HG02610 (cell line): ENCODE results near the gene KIF26B.

Source experiments
- ATAC-seq: cut with Tn5 transposase; IDR thresholded peaks from one replicate; pipeline ENCODE4 v1.9.1; 2021; ENCODE audit warnings: mild to moderate bottlenecking, moderate library complexity; ENCODE audit not compliant: unreplicated experiment

The KIF26B gene

DNA sequence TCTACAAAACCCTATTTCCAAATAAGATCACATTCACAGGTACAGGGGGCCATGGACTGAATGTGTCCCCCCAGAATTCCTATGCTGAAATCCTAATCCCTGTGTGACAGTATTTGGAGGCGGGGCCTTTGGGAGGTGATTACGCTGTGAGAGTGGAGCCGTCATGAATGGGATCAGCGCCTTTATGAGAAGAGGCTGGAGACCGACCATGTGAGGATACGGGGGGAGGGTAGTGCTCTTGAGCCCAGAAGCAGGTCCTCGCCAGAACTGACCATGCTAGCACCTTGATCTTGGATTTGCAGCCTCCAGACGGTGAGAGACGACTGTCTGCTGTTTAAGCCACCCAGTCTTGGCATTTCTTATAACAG, 23.8 kb upstream of the KIF26B start:
- no peak for ATAC-seq

DNA sequence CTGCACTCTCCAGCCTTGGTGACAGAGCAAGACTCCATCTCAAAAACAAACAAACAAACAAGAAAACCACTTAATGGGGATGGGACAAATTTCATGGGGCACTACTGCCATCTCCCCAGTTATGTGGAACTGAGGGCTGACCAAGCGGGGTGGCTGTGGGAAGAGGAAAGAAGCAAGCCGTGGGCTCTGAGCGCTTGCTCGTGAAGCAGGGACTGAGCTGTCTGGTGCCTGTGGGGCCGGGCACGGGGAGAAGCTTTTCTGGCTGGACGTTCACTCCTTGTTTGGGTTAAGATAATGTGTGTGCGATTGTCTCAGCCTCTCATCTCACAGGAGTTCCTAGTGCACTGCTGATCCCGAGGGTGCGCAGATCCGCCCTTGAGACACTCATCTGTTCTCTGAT, 22.0 kb upstream of the KIF26B start:
- ATAC-seq: no peak

DNA sequence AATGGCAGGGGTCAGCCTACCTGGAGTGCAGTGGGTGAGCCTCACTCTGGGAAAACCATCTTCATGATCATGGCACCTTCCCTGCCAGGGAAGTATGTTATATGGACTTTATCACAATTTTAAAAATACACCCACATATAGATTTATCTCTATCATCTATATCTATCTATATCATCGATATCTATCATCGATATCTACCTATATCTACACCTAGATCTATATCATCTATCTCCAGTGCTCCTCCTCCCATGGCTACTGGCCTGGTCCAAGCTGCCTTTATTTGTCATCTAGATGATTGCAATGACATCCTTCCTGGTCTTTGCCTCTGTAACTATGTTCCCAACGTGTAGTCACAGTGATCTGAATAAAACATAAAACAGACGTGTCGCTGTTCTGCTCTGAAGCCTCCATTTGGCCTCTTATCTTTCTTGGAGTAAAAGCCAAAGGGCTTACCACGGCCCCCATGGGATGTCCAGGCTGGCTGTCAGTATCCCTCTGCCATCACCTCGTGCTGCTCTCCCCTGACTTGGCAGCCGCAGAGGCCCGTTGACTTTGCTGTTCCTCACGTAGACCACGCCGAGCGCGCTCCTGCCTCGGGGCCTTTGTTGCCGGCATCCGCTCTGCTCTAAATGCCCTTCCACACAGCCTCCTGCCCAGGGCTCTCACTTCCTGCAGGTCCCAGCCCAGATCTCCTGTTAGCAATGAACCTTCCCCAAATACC, 20.6 kb upstream of the KIF26B start:
- no peak for ATAC-seq

DNA sequence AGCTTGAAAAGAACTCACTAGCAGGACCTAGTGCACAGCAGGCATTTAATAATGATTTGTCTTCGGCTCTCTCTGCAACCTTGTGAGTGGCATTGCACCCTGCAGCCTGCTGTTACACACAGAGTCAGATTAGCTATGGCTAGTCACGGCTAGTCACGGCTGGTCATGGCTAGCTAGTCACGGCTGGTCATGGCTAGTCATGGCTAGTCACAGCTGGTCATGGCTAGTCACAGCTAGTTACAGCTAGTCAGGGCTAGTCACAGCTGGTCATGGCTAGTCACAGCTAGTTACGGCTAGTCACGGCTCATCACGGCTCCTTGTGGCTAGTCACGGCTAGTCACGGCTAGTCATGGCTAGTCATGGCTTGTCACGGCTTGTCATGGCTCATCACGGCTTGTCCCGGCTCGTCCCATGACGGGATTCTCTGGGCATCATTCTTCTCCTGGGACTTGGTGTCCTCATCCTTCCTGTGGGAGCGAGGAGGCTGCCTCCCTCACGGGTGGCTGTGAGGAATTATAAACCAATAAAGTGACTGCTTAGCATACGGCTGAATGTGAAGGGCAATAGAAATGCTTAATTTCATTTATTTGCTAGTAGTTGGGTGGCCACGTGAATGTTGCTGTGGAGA, 12.5 kb upstream of the KIF26B start:
- ATAC-seq: no peak

DNA sequence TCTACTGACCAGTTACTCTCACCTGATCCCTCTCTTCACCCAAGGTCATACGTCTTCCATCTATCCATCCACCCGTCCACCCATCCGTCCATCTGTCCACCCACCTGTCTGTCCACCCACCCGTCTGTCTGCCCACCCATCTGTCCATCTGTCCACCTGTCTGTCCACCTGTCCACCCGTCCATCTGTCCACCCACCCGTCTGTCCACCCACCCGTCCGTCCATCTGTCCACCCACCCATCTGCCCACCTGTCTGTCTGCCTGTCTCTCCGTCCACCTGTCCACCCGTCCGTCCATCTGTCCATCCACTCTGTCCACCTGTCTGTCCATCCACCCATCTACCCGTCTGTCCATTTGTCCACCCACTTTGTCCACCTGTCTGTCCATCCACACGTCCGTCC, 11.8 kb upstream of the KIF26B start:
- no peak for ATAC-seq

DNA sequence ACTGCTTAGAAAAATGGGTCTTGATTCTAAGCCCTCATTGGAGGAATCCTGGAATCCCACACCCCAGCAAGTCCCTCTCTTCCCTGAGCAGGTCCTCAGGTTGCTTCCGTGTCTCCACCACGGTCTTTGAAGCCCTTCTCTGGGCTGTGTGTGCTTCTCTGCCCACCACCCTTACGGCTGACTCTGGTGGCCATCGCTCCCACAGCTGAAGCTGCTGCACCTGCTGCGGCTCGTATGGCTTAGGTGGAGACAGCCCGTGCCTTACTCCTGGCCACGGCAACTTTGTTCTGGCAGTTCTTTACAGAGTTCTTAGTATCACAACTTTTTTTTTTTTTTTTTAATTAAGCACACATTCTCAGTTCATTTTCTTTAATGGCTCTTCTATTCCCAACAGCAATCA, 10.9 kb upstream of the KIF26B start:
- ATAC-seq: no peak

DNA sequence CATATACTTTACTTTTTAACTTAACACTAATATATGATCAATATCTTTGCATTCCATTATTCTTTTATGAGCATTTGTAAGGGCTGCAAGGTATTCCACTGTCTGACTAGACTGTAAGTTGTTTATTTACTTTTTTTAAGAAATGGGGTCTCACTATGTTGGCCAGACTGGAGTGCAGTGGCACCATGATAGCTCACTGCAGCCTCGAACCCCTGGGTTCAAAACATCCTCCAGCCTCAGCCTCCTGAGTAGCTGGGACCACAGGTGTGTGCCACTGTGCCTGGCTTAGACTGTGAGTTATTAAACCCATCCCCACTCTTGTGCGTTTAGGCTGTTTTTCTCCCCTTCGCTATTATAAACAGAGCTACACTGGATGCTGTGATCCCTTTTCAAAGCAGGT, 6.7 kb upstream of the KIF26B start:
- no peak for ATAC-seq

DNA sequence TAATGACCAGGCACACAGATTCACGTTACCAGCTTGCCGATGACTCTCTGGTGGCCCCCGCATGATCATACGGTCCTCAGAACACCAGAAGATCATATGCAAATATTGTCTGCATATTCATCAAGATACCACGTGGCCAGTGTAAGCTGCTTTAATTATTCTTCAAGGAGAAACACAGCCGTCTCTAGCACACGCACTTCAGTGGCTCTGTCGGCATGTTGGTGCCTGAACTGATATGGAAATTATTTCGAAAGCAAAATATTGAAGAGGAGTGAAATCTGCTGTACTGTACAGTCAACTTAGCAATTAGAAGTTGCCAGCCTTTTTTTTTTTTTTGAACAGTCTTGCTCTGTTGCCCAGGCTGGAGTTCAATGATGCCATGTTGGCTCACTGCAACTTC, 5.9 kb upstream of the KIF26B start:
- no peak for ATAC-seq

DNA sequence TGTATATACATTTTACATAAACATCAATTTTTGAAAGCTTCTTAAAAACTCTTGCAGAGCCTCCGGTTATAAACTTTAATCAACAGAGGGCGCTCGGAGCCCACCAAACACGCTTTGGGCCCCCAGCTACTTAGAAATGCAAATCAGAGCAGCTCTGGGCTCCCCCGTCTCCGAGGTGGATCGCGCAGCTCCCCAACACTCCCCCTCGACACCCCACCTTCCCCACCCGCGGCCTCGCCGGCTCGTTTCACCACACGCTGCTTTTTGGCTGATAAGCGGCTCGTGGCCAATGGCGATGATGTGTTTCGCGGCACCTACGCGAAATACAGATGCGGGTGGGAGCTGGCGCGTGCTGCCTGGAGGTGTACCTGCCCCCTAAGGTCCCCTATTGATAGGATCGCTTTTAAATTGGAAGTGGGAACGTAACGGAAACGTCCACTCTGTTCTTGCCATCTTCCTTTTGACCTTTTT, 1.7 kb upstream of the KIF26B start:
- no peak for ATAC-seq

DNA sequence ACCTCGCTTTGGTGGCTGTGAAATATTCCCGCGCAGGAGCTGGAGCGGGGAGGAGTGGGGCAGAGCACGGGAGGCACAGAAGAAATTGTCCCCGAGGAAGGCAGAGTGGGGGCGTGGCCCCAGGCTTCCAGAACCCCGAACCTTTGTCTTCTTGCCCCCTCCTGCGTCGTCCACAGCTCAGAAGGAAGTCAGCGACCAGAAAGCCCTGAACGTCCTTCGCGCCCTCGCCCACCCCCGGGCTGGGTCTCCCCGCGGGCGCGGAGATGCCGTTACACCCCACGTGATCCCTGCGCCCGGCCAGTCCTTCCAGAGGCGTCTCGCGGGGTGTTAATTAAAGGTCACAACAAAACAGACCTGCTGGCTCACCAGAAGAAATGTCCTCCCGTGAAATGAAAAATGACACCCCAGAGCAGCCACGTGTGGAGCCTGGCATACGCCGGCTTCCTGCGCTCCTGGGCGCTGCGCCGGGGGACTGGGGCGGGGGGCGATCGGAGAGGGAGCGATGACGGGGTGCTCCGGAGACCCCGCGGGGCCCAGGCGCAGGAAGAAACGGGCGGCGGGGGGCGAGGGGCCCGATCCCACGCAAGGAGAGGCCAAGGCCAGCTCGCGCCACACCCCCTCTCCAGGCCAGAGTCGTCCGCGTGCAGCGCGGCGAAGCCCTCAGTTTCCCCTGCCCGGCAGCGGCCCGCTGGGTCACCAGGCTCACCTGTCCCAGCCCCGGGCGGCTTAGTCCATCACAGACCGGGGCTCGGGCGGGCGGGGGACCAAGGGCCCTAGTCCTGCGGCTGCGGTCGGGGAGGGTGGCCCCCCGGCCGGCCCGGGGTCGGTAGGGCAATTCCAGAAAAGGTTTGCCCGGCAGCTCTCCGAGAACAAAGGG, 995 bp upstream of the KIF26B start:
- ATAC-seq: no peak

DNA sequence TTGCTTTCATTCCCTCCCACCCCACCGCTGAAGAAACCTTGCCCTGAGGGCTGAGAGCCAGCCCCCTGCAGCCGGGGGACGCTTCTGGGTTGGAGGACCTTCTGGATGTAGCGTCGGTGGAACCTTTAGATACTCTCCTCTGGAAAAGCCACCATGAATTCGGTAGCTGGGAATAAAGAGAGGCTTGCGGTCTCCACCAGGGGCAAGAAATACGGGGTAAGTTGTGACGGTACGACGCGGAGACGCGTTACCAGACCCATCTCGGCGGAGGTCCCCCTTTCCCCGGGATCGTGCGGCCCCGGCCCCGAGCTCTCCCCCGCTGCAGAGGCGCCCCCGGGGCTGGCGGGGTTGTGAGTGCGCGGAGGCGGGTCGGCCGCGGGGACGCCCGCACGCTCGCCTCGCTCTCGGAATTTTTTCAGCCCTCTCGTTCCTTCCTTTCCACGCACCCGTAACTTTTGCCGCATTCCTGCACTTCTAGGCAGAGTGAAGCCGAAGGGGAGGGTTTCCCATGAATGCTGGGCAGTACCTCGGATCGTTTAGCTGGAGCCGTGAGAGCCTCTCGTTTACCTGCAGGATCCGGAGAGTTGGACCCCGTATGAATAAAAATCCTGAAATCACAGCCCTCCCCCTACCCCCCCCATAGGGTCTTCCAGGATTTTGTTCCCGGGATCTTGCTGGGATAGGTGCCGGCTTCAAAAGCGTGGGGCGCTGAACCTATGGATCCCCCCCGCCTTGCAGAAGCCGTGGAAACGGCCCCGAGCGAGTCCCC, 671 bp downstream of the KIF26B start:
- no peak for ATAC-seq

DNA sequence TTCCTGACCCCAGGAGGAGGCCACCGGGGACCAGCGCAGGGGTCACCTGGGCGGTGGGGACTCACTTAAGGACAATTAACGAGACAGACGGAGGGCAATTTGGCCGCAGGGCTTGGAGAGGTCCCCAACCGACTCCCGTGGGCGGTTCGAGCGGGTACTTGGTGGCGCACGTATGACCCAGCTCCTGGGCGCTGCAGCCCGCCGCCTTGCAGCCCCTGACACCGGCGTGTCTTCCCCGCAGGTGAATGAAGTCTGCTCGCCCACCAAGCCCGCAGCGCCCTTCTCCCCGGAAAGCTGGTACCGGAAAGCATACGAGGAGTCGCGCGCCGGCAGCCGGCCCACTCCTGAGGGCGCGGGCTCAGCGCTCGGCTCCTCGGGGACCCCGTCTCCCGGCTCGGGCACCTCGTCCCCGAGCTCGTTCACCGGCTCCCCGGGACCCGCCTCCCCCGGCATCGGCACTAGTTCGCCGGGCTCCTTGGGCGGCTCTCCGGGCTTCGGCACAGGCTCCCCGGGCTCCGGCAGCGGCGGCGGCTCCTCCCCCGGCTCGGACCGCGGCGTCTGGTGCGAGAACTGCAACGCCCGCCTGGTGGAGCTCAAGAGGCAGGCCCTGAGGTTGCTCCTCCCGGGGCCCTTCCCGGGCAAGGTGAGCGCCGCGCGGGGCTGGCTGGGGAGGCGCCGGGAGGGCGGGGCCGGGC, 1.4 kb downstream of the KIF26B start:
- ATAC-seq: peak; percentile 89

DNA sequence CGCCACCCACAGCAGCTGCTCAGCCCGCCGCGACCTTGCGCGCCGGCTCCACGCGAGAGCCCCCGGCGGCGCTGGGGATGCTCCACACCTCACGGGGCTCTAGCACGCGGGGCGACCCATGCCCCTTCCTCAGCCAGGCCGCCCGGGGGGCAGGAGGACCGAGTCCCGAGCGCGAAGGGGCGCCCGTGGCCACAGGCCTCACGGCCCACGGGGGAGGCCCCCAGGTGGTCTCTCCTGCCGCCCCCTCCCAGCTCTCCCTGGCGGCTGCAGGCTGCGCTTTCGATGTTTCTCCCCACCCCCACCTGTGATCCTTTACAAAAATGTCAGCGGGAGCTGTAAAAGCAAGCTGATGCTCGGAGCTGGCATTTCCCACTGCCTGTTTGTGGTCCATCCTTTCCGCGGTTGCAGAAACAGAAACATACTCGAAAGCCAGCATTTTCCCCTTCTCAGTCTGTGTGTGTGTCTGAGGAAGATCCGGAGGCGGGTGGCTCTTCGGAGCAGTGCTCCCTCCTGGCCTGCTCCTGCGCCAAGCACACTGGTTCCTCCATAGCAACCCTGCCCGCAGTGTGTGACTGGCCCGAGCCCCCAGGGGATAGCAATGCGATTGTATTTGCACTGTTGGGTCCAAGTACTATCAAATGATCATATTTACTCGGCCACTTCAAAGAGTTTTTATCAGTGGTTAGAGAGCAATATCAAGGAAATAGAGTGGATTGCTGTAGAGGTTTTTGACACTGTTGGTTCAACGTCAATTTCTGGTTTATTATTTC, 2.1 kb downstream of the KIF26B start:
- ATAC-seq: no peak

DNA sequence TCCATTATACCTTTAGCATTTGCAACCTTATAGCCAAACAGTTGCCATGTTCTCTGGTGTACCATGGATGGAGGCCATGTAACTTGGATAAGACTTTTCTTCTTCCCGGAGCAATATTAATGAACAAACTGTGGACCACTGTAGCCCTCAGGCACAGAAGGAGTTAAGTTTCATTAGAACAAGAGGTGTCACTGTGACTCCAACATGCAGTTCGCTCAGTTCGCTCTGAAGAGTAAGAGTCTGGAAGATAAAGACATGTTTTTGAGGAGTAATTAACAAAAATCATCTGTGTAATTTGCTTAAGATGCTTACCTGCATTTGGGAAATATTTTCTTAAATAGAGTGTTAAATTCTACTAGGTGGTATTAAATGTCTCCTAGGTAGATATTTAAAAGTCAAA, 4.1 kb downstream of the KIF26B start:
- no peak for ATAC-seq

DNA sequence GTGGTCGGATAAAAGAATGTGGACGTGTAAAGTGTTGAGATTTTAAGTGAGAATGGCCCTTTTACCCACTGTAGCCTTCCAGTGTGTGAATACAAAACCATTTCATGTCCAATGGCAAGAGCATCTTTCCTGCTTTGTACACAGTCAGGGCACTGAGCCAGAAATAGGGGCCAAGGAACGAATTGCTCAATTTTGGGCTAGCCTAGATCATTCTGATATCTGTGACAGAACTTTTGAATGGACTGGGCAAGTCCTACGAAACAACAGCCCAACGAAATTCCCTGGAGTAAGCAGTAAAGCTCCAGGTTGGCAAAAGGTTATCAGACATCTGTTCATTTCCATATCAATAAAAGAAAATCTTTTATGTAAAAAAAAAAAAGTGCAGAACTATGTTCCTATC, 5.5 kb downstream of the KIF26B start:
- ATAC-seq: no peak

DNA sequence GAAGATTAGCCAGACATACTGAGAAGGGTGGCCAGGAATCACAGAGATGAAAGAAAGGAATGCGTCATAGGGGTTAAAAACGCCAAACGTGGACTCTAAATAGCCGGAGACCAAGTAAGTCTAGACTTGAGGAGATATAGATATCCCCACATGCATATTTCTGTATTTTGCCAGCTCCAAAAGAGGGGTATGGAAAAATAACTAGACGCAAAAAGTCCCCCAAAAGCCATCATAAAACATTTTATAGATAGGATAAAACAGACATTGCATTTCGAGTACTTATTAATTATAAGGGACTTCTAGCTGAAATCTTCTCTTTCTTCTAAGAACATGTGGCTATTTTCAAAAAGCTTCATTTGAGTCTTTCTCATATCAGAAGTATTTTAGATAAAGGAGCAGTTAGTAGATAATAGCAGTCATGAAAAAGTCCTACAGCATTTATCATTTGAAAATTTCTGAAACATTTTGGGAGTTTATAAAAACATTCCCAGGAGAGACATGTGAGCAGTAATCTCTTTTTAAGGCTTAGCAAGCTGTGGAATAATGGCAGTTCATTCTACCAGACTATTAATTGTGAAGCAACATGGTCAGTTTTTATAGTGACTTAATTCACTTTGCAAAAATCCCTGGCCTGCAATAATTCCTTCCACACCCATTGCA, 6.1 kb downstream of the KIF26B start:
- no peak for ATAC-seq

DNA sequence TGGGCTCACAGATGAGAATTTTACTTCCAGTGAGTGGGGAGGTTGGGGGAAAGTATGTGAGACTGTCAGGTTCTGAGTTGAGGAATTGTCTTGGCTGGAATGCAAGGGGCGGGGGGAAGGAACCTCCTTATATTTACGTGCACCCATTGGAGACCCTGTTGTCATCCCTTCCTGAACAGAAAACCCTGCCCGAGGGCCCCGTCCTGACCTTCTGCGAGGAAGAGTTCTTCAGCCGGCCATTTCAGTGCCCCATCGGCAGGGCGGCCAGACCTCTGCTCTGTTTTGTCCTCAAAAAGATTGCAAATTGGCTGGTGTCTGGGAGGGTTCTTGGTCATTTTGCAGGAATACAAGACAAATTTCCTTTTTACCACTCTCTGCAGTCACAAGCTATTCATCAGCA, 7.1 kb downstream of the KIF26B start:
- no peak for ATAC-seq

DNA sequence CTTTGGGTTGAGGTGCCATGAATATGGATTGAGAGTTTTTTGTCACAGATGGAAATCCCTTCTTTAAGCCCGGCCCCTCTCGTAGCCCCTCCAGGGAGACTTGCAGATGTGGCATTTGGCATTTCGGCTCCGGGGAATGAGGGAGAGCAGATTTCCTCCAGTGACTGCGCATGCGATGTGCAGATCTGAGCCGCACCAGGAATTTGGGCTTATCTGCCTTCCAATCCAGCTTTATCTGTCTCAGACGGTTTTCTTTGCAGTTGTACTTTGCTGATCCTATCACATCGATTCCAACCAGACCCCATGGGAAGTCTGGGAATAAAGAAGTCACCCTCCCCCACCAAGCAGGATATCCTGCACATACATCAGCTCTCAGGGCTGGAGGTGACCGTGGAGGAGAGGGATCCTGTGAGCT, 11.7 kb downstream of the KIF26B start:
- ATAC-seq: no peak

DNA sequence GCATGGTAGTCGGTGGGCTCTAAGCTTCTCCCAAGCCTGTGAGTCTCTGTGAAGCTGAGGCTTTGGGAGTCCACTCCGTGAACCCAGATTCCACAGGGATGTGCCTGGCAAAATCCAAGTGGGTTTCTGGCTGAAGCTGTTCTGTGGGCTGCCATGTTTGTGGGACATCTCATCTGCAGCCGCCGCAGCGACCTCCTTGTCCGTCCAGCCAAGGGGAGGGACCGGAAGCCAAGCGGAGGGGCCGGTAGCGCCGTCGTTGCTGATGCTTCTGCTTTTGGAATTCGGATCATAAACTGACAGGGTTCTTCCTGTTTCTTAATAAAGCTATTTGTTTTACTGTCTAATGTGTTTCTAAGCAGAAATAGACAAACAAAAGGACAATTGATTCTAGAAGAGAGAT, 13.3 kb downstream of the KIF26B start:
- no peak for ATAC-seq
